Measurements from ENCODE around the gene CPVL.

GRCh38 chr7:29149036-29149435 lies 2.7 kb upstream of the CPVL start:
- TF ChIP-seq, protein P1, sequence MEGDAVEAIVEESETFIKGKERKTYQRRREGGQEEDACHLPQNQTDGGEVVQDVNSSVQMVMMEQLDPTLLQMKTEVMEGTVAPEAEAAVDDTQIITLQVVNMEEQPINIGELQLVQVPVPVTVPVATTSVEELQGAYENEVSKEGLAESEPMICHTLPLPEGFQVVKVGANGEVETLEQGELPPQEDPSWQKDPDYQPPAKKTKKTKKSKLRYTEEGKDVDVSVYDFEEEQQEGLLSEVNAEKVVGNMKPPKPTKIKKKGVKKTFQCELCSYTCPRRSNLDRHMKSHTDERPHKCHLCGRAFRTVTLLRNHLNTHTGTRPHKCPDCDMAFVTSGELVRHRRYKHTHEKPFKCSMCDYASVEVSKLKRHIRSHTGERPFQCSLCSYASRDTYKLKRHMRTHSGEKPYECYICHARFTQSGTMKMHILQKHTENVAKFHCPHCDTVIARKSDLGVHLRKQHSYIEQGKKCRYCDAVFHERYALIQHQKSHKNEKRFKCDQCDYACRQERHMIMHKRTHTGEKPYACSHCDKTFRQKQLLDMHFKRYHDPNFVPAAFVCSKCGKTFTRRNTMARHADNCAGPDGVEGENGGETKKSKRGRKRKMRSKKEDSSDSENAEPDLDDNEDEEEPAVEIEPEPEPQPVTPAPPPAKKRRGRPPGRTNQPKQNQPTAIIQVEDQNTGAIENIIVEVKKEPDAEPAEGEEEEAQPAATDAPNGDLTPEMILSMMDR (IDR thresholded peaks at IDR 0.05), result no peak
- TF ChIP-seq POLR2A (IDR thresholded peaks at IDR 0.05) (no peak), POLR2AphosphoS5 (IDR thresholded peaks at IDR 0.05) (no peak)

Data from breast epithelium (tissue), 3 donors.